Karpas-422 (cell line): ENCODE measurements around the gene MRPL40. TPM values are rescaled to one million over a fixed set of nuclear protein-coding genes. Genes with fewer than 3 reads are reported as not detected.

Source experiments
- DNase-seq: peaks from one replicate; pipeline ENCODE4 v3.0.0-alpha.2; 2015
- H2AFZ ChIP-seq: fragments of 200-600 bp; sonication (generic); 2 replicates; pipeline ENCODE4 v1.6.1; 2014; ENCODE audit warnings: antibody characterized with exemption, low read length, mixed read lengths
- H3K27ac ChIP-seq: fragments of 200-600 bp; sonication (generic); 2 replicates; pipeline ENCODE4 v1.5.1; 2014; ENCODE audit warnings: mild to moderate bottlenecking, low read length, moderate library complexity
- H3K27me3 ChIP-seq: fragments of 200-600 bp; sonication (generic); 2 replicates; pipeline ENCODE4 v1.6.1; 2014; ENCODE audit warnings: low read length, mixed read lengths
- H3K36me3 ChIP-seq: fragments of 200-600 bp; sonication (generic); 2 replicates; pipeline ENCODE4 v1.6.1; 2014; ENCODE audit warnings: low read length, mixed read lengths; ENCODE audit not compliant: insufficient read depth
- H3K4me1 ChIP-seq: fragments of 200-600 bp; sonication (generic); 2 replicates; pipeline ENCODE4 v1.6.1; 2014; ENCODE audit warnings: mild to moderate bottlenecking, low read length, mixed read lengths
- H3K4me2 ChIP-seq: fragments of 200-600 bp; sonication (generic); 2 replicates; pipeline ENCODE4 v1.6.1; 2014; ENCODE audit warnings: low read length, low read depth, mild to moderate bottlenecking; ENCODE audit not compliant: poor library complexity, severe bottlenecking
- H3K4me3 ChIP-seq: fragments of 200-600 bp; sonication (generic); 2 replicates; pipeline ENCODE4 v1.5.1; 2014; ENCODE audit warnings: mild to moderate bottlenecking, antibody characterized with exemption, low read length, mixed read lengths
- H3K79me2 ChIP-seq: fragments of 200-600 bp; sonication (generic); 2 replicates; pipeline ENCODE4 v1.6.1; 2014; ENCODE audit warnings: mild to moderate bottlenecking, low read length, mixed read lengths
- H3K9ac ChIP-seq: fragments of 200-600 bp; sonication (generic); 2 replicates; pipeline ENCODE4 v1.6.0; 2014; ENCODE audit warnings: low read length
- H3K9me2 ChIP-seq: fragments of 200-600 bp; sonication (generic), shearing (Covaris generic); replicated peaks from 2 replicates; pipeline ENCODE4 v1.6.0; 2014; ENCODE audit warnings: mild to moderate bottlenecking, low read length, moderate library complexity; ENCODE audit not compliant: insufficient read depth
- H3K9me3 ChIP-seq: fragments of 300-700, 200-600 bp; sonication (generic); 2 replicates; pipeline ENCODE4 v1.6.1; 2014; ENCODE audit warnings: low read length, mixed read lengths
- H4K20me1 ChIP-seq: fragments of 200-600 bp; sonication (generic); 2 replicates; pipeline ENCODE4 v1.6.1; 2014; ENCODE audit warnings: mild to moderate bottlenecking, antibody characterized with exemption, low read length, low read depth; ENCODE audit not compliant: insufficient read depth
- total RNA-seq: library from RNA; depleted of rRNA; stranded (reverse); fragments of >200 nt; shearing (Covaris generic); gene quantifications from 2 replicates; pipeline ENCODE4 v1.2.3, GENCODE V29; 2014; ENCODE audit warnings: low replicate concordance

The MRPL40 gene
- total RNA-seq, 1 experiment from 2014 or later = 62.5 TPM

- H3K27ac ChIP-seq = peak within 1 kb of the TSS; percentile 78
- peaks cover 35% of the 10 kb centered on the region for H3K36me3 ChIP-seq
- no peaks in the 10 kb centered on the region; the same call in 1 of the 2 replicates for H4K20me1 ChIP-seq
- H3K79me2 ChIP-seq = peaks cover 57% of the 10 kb centered on the region
- H3K4me2 ChIP-seq = peak within 1 kb of the TSS; percentile 85
- peak within 1 kb of the TSS; percentile 93 for H3K4me3 ChIP-seq
- no peaks in the 10 kb centered on the region for H3K9me2 ChIP-seq
- no peaks in the 10 kb centered on the region for H3K9me3 ChIP-seq
- H3K4me1 ChIP-seq = peaks cover 42% of the 10 kb centered on the region
- H3K27me3 ChIP-seq = no peaks in the 10 kb centered on the region
- 0 out of 2 replicates have a peak within 1 kb of the TSS, but pooled peaks have one; percentile 16 for H2AFZ ChIP-seq
- DNase-seq = peak; percentile 96
- H3K9ac ChIP-seq = peak within 1 kb of the TSS; percentile 86
Measured at GRCh38 chr22:19447330-19448075, 15.2 kb downstream of the MRPL40 start, which contains the start of gene C22orf39. Gene C22orf39 (minus strand): TSS chr22:19447711. CDS start chr22:19447688, 23 bp downstream.

GRCh38 chr22:19448076-19448607 lies 15.8 kb downstream of the MRPL40 start:
- H3K9me3 ChIP-seq = no peaks in the 10 kb centered on the region
- H3K36me3 ChIP-seq = peaks cover 38% of the 10 kb centered on the region
- peaks cover 51% of the 10 kb centered on the region for H3K79me2 ChIP-seq

GRCh38 chr22:19448739-19449421 lies 16.5 kb downstream of the MRPL40 start:
- Histone ChIP-seq H3K79me2 (peaks cover 44% of the 10 kb centered on the region), H3K4me3 (peak overlapping the region; percentile 93), H3K36me3 (peaks cover 37% of the 10 kb centered on the region), H4K20me1 (no peaks in the 10 kb centered on the region; the same call in 1 of the 2 replicates), H3K9me2 (no peaks in the 10 kb centered on the region), H3K9ac (peak overlapping the region; percentile 86), H3K27ac (peak overlapping the region; percentile 78; the same call in 1 of the 2 replicates), H2AFZ (no peak overlapping the region), H3K4me1 (peaks cover 42% of the 10 kb centered on the region), H3K4me2 (peak overlapping the region; percentile 85), H3K9me3 (no peaks in the 10 kb centered on the region), H3K27me3 (no peaks in the 10 kb centered on the region)
- DNase-seq = peak; percentile 56

More at GRCh38 chr22:19448076-19448607, 15.8 kb downstream of the MRPL40 start:
- Histone ChIP-seq H2AFZ (0 out of 2 replicates have a peak overlapping the region, but pooled peaks have one; percentile 16), H3K4me3 (peak overlapping the region; percentile 93), H3K27me3 (no peaks in the 10 kb centered on the region), H3K4me1 (peaks cover 42% of the 10 kb centered on the region), H4K20me1 (no peaks in the 10 kb centered on the region; the same call in 1 of the 2 replicates), H3K27ac (peak overlapping the region; percentile 78), H3K4me2 (peak overlapping the region; percentile 85), H3K9ac (peak overlapping the region; percentile 86), H3K9me2 (no peaks in the 10 kb centered on the region)
- DNase-seq = peak; percentile 95

DNA sequence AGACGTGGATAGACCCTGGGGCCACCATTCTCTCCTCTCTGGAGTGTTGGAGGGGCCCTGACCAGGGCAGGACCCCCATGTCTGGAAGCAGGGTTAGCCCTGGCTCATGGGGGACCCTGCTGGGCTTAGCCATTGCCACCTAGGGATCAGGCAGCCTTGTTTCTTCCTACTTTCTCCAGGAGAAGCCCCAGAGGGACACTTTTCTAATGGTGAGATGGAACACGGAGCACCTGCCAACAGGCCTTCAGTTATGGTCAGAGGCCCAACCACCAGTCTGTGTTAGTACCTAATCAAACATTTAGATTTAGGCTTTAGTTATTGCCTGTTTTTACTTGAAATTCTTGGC lies 17.1 kb downstream of the MRPL40 start:
- peak overlapping the region; percentile 93; the same call in 1 of the 2 replicates for H3K4me3 ChIP-seq
- peak overlapping the region; percentile 40; the same call in 1 of the 2 replicates for H3K27ac ChIP-seq
- H3K9ac ChIP-seq = peak overlapping the region; percentile 86
- no peak for DNase-seq
- no peaks in the 10 kb centered on the region for H3K9me2 ChIP-seq
- peaks cover 39% of the 10 kb centered on the region for H3K79me2 ChIP-seq
- H2AFZ ChIP-seq = no peak overlapping the region
- no peaks in the 10 kb centered on the region for H3K27me3 ChIP-seq
- H3K4me1 ChIP-seq = peaks cover 41% of the 10 kb centered on the region
- H3K4me2 ChIP-seq = peak overlapping the region; percentile 85
- no peaks in the 10 kb centered on the region for H3K9me3 ChIP-seq
- no peaks in the 10 kb centered on the region; the same call in 1 of the 2 replicates for H4K20me1 ChIP-seq
- H3K36me3 ChIP-seq = peaks cover 34% of the 10 kb centered on the region

DNA sequence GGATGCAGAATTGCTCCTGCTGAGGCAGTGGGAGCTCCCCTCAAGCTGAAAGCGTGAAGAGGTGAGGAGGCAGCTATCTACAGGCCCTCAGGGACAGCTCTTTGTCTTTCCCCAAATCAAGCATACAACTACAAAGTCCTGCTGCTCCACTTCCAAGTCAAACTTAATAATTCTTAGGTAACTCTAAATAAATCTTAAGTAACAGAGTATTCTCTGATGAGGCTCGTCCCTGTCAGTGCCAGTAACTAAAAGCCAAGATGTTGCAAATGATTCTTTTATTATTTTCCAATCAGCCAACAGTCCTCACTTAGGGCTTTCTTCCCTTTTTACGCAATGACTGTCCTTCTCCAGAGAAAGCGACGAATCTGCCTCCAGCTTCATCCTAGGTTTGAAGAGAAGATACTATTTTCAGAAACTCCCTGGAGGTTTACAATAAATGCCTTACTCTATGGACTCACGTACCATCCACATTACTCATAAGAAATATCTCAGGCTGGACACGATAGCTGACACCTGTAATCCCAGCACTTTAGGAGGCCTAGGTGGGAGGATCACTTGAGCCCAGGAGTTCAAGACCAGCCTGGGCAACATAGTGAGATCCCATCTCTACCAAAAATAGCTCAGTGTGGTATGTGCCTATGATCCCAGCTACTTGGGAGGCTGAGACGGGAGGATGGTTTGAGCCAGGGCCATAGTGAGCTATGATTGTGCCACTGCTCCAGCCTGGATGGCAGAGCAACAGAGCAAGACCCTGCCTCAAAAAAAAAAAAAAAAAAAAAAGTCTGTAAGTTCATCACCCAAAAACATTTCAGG lies 18.2 kb downstream of the MRPL40 start:
- H4K20me1 ChIP-seq = no peaks in the 10 kb centered on the region; the same call in 1 of the 2 replicates
- H3K36me3 ChIP-seq = peaks cover 41% of the 10 kb centered on the region; the same call in 1 of the 2 replicates
- H2AFZ ChIP-seq = no peak overlapping the region
- H3K9me2 ChIP-seq = no peaks in the 10 kb centered on the region
- H3K27ac ChIP-seq = peak overlapping the region; percentile 40; the same call in 1 of the 2 replicates
- H3K27me3 ChIP-seq = no peaks in the 10 kb centered on the region
- H3K79me2 ChIP-seq = peaks cover 27% of the 10 kb centered on the region
- no peak overlapping the region for H3K9ac ChIP-seq
- no peak overlapping the region for H3K4me2 ChIP-seq
- H3K4me1 ChIP-seq = peaks cover 36% of the 10 kb centered on the region
- no peak overlapping the region for H3K4me3 ChIP-seq
- H3K9me3 ChIP-seq = no peaks in the 10 kb centered on the region
- DNase-seq = no peak

DNA sequence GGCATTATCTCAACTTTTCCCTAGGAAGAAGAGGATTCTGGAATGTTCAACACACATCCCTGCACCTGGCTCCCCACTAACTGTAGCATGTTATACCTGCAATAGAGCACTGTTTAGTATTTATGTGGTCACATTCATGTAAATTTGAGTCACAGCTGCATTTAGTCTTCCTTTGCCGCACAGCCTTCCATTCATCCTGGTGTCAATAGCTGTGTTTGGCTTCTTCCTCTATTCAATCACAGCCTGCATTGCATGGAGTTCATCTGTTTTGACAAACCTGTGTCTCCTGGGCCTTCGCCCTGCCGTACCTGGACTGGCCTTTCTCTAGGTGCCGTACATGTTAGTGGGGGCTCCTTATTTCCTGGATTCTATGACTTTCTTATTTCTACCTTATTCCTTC lies 19.2 kb downstream of the MRPL40 start:
- no peak overlapping the region for H2AFZ ChIP-seq
- H3K36me3 ChIP-seq = peaks cover 46% of the 10 kb centered on the region; the same call in 1 of the 2 replicates
- no peaks in the 10 kb centered on the region for H3K9me2 ChIP-seq
- H3K4me2 ChIP-seq = no peak overlapping the region
- H4K20me1 ChIP-seq = no peaks in the 10 kb centered on the region; the same call in 1 of the 2 replicates
- no peaks in the 10 kb centered on the region for H3K9me3 ChIP-seq
- peaks cover 28% of the 10 kb centered on the region for H3K4me1 ChIP-seq
- H3K9ac ChIP-seq = no peak overlapping the region
- H3K79me2 ChIP-seq = peaks cover 17% of the 10 kb centered on the region
- H3K4me3 ChIP-seq = no peak overlapping the region
- no peak overlapping the region for H3K27ac ChIP-seq
- H3K27me3 ChIP-seq = no peaks in the 10 kb centered on the region
- DNase-seq = no peak

DNA sequence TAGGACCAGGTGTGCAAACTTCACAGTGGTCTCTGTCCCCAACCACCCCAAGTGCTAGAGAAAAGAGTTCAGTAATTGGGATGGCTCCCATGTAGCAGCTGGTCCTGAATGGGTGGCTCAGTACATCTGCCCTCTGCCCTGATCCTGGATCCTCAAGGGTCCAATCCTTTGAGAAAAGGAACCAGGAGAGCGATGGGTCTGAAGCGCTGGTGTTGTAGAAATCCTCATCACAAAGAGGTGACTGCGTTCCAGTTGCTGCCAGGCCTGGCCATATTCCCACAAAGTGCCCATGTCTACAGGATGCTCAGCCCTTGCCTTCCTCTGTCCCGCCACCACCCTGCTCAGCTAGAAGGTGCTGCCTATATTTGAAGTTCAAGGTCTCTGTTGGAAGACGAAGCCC lies 21.4 kb downstream of the MRPL40 start:
- Histone ChIP-seq H3K79me2 (0 out of 2 replicates have a peak, but pooled peaks cover 5% of the 10 kb centered on the region), H3K27ac (no peak overlapping the region), H3K9me2 (no peaks in the 10 kb centered on the region), H3K4me3 (no peak overlapping the region), H2AFZ (no peak overlapping the region), H4K20me1 (no peaks in the 10 kb centered on the region; the same call in 1 of the 2 replicates), H3K9ac (no peak overlapping the region), H3K4me1 (peaks cover 14% of the 10 kb centered on the region), H3K36me3 (peaks cover 51% of the 10 kb centered on the region; the same call in 1 of the 2 replicates), H3K4me2 (no peak overlapping the region), H3K9me3 (no peaks in the 10 kb centered on the region), H3K27me3 (no peaks in the 10 kb centered on the region)
- no peak for DNase-seq
